Measurements from ENCODE around the gene TBC1D32.

DNA sequence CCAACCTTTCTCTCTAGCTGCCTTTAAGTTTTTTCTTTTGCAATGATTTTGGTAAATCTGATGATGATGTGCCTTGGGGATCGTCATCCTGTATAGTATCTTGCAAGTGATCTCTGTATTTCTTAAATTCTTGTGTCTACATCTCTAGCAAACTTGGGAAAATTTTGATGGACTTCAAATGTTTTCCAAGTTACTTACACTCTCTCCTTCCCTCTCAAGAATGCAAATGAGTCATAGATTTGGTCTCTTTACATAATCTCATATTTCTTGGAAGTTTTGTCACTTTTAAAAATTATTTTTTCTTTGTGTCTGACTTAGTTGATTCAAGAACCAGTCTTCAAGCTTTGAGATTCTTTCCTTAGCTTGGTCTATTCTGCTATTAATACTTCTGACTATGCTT lies 176.4 kb downstream of the TBC1D32 start:
- TF ChIP-seq POLR2A (IDR thresholded peaks at IDR 0.05; ENCODE audit: low read length) (no peak), GATA1 (IDR thresholded peaks at IDR 0.05; ENCODE audit: low read depth, low read length) (no peak)
